AG04450 (cell line): Measurements from ENCODE around the gene PODN. TPM values are rescaled to one million over a fixed set of nuclear protein-coding genes. Genes with fewer than 3 reads are reported as not detected.

ENCODE experiments used
- CTCF ChIA-PET: fragments of 300-600, 350-600 bp; formaldehyde crosslinking; extraction: SDS; loops from one replicate; lab custom pipeline; 2022; ENCODE audit warnings: antibody characterized with exemption, inconsistent platforms; lab: Charles Lee
- POLR2A ChIA-PET: fragments of 350-600 bp; formaldehyde crosslinking; extraction: SDS; loops from one replicate; lab custom pipeline; 2021; ENCODE audit warnings: antibody characterized with exemption, inconsistent platforms; lab: Yijun Ruan, JAX
- DNase-seq: peaks from one replicate; pipeline ENCODE4 v3.0.0-alpha.2; 2011; ENCODE audit warnings: low read depth, low spot score
- H3K27ac ChIP-seq: one replicate; pipeline ENCODE4 v1.5.1; 2012; ENCODE audit warnings: low read depth, low read length, control low read depth
- H3K27me3 ChIP-seq: one replicate; pipeline ENCODE4 v1.6.0; 2012; ENCODE audit warnings: low read length; ENCODE audit not compliant: control insufficient read depth, insufficient read depth
- H3K4me3 ChIP-seq: 2 replicates; pipeline ENCODE4 v1.5.1; 2011; ENCODE audit warnings: mild to moderate bottlenecking, low read depth, low read length, control low read depth
- H3K9me3 ChIP-seq: 2 replicates; pipeline ENCODE4 v1.5.1; 2012; ENCODE audit warnings: low read length; ENCODE audit not compliant: control insufficient read depth, insufficient read depth
- CTCF ChIP-seq: IDR thresholded peaks from 2 replicates; pipeline ENCODE4 v1.5.1; 2011; ENCODE audit warnings: low read depth, low read length, control low read depth, inconsistent platforms
- polyA plus RNA-seq: library from polyadenylated mRNA; depleted of rRNA; stranded (reverse); fragments of >200 nt; gene quantifications from 2 replicates; pipeline ENCODE4 v1.2.3, GENCODE V29; 2011; rRNA removed
- small RNA-seq: library from RNA; depleted of rRNA; stranded (forward); fragments of <200 nt; gene quantifications from one replicate; pipeline ENCODE3, GENCODE V24; 2012; ENCODE audit warnings: low read depth; ENCODE audit not compliant: insufficient read length

The PODN gene
- polyA plus RNA-seq, 1 experiment, result 11.8 TPM

- ChIA-PET POLR2A (no interaction called here), CTCF (no interaction called here)
- Histone ChIP-seq H3K27me3 (no peaks in the 10 kb centered on the region), H3K4me3 (no peak overlapping the region), H3K27ac (no peak overlapping the region), H3K9me3 (peaks cover 3% of the 10 kb centered on the region; the same call in 1 of the 2 replicates)
- TF ChIP-seq CTCF, result no peak
- DNase-seq, result no peak
These were observed 70.2 kb downstream of the PODN start for GRCh38 chr1:53132176-53132575.

- H3K27ac ChIP-seq, result no peak overlapping the region
- peaks cover 3% of the 10 kb centered on the region for H3K9me3 ChIP-seq
- no peaks in the 10 kb centered on the region for H3K27me3 ChIP-seq
- TF ChIP-seq CTCF, result no peak
- ChIA-PET CTCF (no interaction called here), POLR2A (no interaction called here)
- H3K4me3 ChIP-seq, result no peak overlapping the region
- DNase-seq, result no peak
These were observed 71.4 kb downstream of the PODN start for GRCh38 chr1:53133261-53134041.

GRCh38 chr1:53134042-53134485 is 72.1 kb downstream of the PODN start:
- no peaks in the 10 kb centered on the region for H3K27me3 ChIP-seq
- CTCF ChIA-PET, result no interaction called here
- no peak overlapping the region for H3K27ac ChIP-seq
- peaks cover 3% of the 10 kb centered on the region; the same call in 1 of the 2 replicates for H3K9me3 ChIP-seq
- POLR2A ChIA-PET, result no interaction called here
- no peak overlapping the region for H3K4me3 ChIP-seq
- DNase-seq, result no peak
- TF ChIP-seq CTCF, result no peak

Small RNA genes within 50 kb of the gene (small RNA-seq; reads per million reads assigned to genes)
- gene HIGD1AP11, result not detected

Other genes with a start within 250 kb of the PODN start
- 1.0 and 1.1 TPM in 2 replicates for gene ZYG11A, start 219.5 kb upstream of the PODN start, polyA plus RNA-seq
- 54.6 and 55.4 TPM in 2 replicates for gene ECHDC2, start 140.5 kb upstream of the PODN start, polyA plus RNA-seq
- gene SCP2, start 134.9 kb upstream of the PODN start, polyA plus RNA-seq, result 164 and 278 TPM in 2 replicates
- gene SLC1A7, start 80.4 kb downstream of the PODN start, polyA plus RNA-seq, result 0.05 and 0.11 TPM in 2 replicates
- 17.6 and 18.8 TPM in 2 replicates for gene CPT2, start 134.6 kb downstream of the PODN start, polyA plus RNA-seq
- 82.5 and 89.6 TPM in 2 replicates for gene CZIB, start 158.4 kb downstream of the PODN start, polyA plus RNA-seq
- 20.3 and 37.6 TPM in 2 replicates for gene MAGOH, start 176.3 kb downstream of the PODN start, polyA plus RNA-seq